NCI-H345 treated with DMSO at 0.1 percent for 48 hours (cell line): ENCODE measurements around the gene UBR3.
A peak's percentile ranks its signal among the peaks of the same experiment; 100 is the strongest.
"Not testable (repeated sequence)": the region's sequence is repeated elsewhere in the genome, so short reads cannot be mapped to it uniquely, and the experiment has no call there.

ENCODE experiments used
- DNase-seq: peaks from one replicate; lab custom pipeline; 2025; ENCODE audit not compliant: unreplicated experiment; lab: John Stamatoyannopoulos, UW

The UBR3 gene

DNA sequence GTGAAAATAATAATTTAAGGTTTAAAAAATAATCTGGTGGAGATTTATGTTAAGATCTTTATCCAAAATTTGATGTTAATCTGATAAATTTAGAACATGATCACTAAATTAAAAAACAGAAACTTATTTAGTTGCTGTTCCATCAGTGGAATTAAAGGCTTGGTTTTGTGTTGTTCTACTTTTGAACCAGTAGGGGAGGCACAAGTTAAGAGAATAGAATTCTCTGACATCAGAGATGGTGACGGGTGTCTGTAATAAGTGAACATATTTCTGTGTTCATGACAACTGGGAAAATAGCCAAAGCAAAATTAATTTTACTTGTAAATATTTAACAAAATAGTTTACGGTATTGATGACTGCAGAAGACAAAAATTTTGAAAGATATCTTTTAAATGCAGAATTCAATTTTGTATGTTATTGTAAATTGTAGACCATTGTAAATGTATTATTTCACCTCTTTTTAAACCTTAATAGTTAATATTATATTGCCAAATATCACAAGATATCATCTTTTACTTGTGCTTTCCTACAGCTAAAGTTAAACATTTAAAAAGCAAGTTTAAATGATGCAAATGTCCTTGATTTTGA, 106.0 kb downstream of the UBR3 start:
- peak; percentile 35 for DNase-seq

DNA sequence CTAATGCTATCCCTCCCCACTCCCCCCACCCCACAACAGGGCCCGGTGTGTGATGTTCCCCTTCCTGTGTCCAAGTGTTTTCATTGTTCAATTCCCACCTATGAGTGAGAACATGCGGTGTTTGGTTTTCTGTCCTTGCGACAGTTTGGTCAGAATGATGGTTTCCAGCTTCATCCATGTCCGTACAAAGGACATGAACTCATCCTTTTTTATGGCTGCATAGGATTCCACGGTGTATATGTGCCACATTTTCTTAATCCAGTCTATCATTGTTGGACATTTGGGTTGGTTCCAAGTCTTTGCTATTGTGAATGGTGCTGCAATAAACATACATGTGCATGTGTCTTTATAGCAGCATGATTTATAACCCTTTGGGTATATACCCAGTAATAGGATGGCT, 109.4 kb downstream of the UBR3 start:
- not testable (repeated sequence) for DNase-seq

DNA sequence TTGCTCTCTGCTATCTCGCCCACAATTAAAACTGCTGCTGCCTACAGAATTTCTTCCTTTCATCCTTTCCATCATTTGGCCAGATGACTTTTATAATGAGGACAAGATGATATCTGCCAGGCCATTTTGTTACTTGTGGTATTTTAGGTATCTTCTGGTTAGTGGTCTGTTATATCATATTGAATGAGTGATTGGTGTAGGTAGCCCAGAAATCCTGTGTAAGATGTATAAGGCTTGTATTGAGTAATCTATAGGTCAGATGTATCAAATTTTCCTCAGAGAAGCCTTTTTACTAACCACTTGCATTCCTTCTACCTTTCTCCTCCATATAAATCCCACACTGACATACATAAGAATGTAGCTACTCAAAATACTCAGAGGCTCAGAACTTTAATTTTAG, 118.3 kb downstream of the UBR3 start:
- no peak for DNase-seq

DNA sequence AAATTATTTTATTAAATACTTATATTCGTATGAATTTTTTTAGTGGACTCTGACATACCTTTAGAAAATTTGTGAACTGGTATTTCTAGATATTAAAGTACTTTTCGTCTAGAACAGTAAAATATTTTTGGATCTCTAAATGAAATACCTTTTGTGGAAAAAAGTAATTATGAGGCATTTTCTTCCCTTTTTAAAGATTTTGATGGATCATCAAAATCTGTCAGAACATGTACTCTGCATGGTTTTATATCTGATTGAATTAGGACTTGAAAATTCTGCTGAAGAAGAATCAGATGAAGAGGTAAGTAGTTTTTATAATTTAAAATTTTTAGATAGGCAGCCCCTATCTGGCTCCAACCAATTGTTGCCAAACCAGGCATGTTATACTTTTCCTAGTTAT, 118.8 kb downstream of the UBR3 start:
- no peak for DNase-seq

DNA sequence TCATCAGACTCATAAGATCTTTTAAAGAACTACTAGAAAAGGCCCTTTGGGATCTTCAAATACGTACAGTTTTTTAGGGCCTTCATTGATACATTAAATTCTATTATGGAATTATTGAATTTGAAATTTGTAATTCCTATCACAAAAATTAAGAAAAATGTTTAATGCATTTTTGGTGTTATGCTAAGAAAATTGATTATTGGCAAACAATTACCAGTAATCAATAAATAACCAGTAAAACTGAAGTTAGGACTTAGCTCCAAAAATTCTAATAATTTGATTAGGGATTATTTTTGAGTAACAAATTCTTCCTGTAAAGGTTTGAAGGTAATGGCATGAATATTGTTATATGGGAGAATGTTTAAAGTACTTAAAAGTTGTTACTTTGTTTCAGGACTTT, 119.3 kb downstream of the UBR3 start:
- DNase-seq = no peak

DNA sequence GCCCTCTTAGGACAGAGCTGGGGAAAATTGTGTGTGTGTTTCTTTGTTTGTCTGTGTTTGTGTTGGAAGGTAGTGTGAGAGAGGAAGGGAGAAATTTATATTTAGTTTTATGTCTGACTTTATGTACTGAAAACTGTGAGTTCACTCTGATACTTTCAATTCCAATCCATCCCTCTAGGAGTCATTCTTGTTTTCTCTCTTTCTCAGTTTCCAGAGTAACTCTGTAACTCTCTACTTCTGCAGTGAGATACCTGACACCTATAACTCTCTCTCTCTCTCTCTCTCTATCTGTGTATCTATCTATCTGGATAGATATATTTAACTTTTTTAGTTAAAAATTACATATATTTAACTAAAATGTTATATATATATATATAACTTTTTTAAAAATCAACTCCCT, 128.7 kb downstream of the UBR3 start:
- DNase-seq = no peak

DNA sequence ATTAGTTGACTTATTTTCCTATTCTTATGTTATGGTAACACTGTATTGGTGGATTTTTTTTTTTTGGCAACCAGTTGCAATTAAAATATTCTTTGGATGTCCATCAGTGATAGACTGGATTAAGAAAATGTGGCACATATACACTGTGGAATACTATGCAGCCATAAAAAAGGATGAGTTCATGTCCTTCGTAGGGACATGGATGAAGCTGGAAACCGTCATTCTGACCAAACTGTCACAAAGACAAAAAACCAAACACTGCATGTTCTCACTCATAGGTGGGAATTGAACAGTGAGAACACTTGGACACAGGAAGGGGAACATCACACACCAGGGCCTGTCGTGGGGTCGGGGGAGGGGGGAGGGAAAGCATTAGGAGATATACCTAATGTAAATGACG, 130.0 kb downstream of the UBR3 start:
- DNase-seq = not testable (repeated sequence)

DNA sequence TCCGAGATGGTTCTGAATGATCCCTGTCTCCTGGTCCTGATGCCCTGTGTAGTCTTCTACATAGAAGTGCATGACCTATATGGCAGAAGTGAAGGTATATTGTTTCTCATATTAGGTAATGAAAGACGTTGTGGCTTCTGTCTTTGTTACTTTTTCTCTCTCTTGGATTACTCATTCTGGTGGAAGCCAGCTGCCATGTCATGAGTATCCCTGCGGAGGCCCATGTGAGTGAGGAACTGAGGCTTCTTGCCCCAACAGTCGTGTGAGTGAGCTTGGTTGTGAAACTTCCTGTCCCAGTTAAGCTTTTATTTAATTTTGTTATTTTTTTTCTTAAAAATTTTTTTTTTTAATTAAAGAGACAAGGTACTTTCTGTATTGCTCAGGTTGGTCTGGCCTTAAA, 134.7 kb downstream of the UBR3 start:
- no peak for DNase-seq

DNA sequence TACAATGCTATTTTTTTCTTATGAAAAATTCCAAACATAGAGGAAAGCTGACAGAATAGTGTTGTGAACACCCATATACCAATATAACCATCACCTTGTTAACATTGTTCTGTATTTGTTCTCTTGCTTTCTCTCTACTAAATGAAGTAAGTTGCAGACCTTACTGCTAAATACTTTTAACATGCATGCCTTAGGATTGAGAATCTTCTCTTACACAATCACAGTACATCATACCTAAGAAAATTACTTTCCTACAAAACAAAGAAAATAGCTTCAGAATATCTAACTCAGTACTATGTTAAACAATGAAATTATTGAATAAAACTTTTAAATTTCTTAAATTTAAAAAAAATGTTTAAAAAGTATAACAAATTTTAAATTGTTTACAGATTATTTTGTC, 136.5 kb downstream of the UBR3 start:
- DNase-seq = no peak

DNA sequence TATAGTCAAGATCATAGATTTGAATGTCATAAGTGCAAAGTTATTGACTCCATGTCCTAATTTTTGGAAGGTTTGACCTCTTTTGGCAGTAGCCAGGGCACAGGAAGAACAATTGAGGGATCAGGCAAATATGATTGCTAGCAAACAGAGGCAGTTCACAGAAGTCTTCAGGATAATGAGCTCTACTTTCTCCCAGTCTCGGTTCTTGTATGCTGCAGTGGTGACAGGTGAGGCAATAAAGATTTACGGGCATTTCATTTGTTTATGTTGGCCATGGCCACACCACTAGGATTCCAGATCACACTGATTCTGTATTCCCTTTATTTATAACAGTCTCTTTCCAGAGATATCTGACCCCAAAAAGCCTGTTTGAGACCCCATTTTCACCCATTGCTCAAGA, 137.5 kb downstream of the UBR3 start:
- no peak for DNase-seq

DNA sequence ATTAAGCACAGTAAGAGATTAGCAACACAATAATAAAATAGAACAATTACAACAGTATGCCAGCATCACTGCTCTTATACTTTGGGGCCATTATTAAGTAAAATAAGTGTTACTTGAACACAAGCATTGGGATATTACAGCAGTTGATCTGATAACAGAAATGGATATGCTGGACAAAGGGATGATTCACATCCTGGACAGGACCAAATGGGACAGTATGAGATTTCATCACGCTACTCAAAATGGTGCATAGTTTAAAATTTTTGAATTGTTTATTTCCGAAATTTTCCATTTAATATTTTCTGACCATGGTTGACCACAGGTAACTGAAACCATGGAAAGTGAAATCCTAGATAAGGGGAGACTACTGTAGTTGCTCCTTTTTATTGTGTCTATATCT, 138.2 kb downstream of the UBR3 start:
- no peak for DNase-seq

DNA sequence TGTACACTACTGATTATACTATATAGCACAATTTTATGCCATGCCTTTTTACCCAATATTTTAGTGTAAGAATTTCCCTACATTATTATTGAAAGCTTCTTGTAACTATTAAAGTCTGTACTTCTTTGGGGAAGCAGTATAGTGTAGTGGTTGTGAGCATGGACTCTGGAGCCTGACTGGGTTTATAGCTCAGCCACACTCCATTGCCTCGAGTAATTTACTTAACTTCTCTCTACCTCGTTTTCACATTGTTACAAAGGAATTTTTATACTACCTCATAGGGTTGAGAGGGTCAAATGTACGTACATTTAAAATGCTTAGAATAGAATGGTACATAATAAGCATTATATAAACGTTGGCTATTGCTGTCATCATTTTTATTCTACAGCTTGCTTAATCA, 139.2 kb downstream of the UBR3 start:
- DNase-seq = no peak

DNA sequence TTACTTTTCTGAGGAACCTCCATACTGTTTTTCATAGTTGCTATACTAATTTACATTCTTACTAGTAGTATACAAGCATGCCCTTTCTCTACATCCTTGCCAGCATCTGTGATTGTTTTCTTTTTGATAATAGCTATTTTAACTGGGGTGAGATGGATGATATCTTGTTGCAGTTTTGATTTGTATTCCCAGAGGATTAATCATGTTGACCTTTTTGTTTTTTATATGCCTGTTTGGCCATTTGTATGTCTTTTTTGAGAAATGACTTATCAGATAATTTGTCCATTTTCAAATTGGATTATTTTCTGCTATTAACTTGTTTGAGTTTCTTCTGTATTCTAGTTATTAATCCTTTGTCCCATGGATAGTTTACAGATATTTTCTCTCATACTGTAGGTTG, 141.5 kb downstream of the UBR3 start:
- DNase-seq = no peak

DNA sequence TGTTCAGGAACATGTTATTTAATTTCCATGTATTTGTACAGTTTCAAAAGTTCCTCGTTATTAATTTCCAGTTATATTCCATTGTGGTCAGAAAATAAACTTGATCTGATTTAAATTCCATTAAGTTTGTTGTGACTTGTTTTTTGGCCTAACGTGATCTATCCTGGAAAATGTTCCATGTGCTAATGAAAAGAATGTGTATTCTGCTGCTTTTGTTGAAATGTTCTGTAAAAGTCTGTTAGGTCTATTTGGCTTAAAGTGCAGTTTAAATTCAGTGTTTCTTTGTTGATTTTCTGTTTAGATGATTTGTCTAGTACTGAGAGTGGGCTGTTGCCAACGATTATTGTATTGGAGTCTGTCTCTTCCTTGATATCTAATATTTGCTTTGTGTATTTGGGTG, 148.0 kb downstream of the UBR3 start:
- no peak for DNase-seq

DNA sequence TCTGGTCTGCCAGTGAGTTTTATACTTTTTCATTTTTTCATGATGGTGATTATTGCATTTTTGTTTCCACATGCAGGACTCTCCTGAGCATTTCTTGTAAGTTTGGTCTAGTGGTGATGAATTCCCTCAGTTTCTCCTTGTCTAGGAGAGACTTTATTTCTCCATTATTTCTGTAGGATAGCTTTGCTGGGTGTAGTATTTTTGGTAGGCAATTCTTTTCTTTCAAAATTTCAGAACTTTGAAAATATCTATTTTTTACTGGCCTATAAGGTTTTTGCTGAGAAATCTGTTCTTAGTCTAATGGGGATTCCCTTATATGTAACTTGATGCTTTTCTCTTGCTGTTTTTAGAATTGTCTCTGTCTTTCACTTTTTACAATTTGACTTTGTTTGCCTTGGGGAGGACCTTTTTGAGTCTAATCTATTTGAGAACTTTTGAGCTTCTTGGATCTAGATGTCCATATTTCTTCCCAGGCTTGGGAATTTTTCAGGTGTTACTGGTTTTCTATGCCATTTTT, 149.1 kb downstream of the UBR3 start:
- DNase-seq = no peak

DNA sequence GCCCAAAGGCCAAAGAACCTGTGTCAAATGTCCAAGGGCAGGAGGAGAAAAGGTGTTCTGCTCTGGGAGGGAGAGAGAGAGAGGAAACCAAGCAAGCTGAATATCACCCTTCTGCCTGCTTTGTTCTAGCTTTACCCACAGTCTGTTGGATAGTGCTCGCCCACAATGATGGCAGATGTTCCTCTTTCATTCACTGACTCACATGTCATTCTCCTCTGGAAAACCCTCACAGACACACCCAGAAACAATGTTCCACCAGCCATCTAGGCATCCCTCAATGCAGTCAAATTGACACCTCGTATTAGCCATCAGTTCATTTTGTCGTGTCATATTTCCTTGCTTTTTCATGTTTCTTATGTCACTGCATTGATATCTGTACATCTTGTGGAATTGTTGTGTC, 150.3 kb downstream of the UBR3 start:
- no peak for DNase-seq

DNA sequence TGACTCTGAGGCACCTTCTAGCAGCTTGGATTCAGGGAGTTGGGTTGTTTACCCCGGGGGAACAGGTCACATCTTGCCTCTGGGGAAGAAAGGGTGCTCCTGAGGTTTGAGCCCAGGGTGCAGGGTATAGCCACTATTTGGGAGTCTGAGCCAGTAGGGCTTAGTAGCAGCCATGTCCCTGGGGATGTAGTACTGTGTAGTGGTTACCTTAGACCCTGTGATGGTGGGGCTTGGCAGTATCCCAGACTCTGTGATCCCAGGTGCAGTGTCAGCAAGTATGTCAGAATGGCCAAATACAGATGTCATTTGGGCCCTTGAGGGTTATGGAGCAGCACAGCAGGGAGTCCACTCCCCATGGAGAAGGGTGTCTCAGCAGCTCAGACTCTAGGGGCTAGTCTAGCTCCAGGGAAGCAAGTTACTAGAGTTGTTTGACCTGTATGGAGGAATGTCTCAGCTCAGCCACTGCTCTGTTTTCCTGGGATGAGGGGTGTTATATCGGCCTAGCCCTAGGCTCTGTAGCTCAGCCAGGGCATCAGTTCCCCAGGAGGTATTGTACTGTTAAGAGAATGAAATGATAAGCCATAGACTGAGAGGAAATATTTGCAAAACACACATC, 151.3 kb downstream of the UBR3 start:
- DNase-seq = no peak

DNA sequence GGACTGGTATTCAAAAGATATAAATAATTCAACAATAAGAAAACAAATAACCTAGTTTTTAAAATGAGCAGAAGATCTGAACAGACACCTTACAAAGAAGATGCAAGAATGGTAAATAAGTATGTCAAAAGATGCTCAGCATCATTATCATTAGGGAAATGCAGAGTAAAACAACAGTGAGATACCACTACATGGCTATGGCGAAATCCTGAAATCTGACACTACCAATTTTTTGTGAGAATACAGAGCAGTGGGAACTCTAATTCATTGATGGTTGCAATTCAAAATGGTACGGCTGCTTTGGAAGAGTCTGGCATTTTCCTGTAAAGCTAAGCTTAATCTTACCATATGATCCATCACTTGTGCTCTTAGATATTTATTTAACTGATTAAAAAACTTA, 151.8 kb downstream of the UBR3 start:
- no peak for DNase-seq

DNA sequence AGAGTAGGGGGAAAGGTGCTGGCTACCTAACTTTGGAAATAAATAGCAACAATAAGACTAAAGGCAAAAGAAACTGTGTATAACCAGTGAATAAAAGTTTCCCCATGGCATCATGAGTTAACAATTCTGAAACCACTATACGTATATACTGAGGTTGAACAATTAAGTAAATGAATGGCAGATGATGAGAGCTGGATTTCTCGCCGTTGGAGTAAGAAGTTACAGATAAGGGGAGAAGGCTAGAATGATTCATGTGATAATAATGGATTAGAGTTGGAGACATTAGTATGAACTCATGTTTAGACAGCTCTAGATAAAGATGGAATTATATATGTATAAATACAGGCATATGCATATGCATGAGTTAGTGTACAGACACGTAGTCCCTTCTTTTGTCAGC, 152.7 kb downstream of the UBR3 start:
- no peak for DNase-seq

DNA sequence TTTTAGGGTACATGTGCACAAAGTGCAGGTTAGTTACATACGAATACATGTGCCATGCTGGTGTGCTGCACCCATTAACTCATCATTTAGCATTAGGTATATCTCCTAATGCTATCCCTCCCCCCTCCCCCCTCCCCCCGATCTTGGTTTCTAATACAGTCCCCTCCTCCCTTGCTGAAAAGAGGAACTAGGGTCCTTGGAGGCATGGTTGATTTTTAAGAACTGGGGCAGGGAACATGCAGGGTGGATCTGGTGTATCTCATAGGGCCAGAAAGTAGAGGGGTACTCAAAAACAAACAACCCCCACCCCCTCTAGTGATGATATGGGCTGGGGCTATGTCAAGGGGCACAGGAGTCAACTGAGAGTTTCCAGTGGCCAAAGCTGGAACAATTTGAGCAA, 153.4 kb downstream of the UBR3 start:
- DNase-seq = no peak

DNA sequence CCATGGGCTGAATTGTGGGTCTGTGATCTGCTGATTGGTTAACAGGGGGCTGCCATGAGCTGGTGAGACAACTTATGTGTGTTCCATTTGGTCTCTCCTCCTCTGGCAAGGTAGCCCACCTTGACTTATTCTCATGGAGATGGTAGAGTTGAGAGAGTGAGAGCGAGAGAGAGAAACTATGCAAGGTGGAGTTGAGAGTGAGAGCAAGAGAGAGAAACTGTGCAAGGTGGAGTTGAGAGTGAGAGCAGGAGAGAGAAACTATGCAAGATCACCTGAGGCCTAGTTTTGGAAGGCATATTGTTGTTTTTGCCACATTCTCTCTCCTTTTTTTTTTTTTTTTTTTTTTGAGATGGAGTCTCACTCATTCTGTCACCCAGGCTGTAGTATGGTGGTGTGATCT, 155.7 kb downstream of the UBR3 start:
- DNase-seq = no peak

DNA sequence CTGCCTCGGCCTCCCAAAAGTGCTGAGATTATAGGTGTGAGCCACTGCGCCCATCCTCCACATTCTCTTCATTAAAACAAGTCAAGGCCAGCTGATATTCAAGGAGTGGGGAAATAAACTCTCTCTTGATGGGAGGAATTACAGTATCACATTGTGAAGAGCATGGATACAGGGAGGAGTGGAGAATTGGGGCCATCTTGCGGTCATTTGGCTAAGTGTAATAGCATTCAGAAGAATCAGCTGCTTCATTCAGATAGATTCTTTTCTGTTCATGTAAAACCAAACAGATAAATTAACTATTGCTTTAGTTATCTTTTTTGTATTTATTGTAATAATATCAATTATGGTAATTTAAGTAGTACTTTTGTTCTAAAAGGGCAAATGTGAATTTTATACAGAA, 156.3 kb downstream of the UBR3 start:
- no peak for DNase-seq

DNA sequence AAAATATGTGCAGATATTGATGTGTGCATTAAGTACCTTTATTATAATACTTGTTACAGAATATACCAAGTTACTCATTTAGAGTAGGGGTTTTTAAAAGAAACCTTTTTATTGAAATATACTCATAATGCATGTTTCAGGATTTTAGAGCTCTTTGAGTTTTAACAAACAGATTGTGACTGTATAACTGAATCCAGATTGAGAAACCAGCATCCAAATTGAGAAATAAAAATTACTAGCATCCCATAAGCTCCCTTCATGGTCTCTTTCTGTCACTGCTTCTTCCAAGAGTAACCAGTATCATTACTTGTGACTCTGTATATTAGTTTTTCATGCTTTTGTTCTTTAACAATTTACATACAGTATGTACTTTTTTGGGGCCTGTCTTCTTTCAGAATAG, 156.9 kb downstream of the UBR3 start:
- no peak for DNase-seq
